HG03135 (cell line): ENCODE data around the gene PBX3.

Source experiments
- ATAC-seq: cut with Tn5 transposase; IDR thresholded peaks from one replicate; pipeline ENCODE4 v1.9.1; 2021; ENCODE audit warnings: mild to moderate bottlenecking, moderate library complexity; ENCODE audit not compliant: unreplicated experiment

PBX3 gene

DNA sequence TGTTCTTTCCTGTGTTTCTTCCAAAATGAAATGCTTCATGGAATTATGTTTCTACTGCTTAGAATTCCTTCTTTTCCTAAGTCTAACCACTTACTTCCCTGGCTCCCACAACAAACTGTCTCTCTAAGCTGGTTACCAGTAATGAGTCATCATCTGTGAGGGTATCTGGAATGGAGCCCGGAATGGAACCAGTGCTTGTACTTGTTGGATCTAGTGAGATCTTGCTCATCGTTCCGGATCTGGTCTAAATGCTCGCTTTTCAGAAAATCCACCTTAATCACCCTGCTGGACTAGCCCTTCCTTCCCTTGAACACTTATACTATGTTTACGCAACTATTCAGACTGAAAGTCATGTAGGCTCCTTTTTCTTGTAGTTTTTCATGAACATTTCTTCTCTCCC lies 184.8 kb downstream of the PBX3 start:
- no peak for ATAC-seq

DNA sequence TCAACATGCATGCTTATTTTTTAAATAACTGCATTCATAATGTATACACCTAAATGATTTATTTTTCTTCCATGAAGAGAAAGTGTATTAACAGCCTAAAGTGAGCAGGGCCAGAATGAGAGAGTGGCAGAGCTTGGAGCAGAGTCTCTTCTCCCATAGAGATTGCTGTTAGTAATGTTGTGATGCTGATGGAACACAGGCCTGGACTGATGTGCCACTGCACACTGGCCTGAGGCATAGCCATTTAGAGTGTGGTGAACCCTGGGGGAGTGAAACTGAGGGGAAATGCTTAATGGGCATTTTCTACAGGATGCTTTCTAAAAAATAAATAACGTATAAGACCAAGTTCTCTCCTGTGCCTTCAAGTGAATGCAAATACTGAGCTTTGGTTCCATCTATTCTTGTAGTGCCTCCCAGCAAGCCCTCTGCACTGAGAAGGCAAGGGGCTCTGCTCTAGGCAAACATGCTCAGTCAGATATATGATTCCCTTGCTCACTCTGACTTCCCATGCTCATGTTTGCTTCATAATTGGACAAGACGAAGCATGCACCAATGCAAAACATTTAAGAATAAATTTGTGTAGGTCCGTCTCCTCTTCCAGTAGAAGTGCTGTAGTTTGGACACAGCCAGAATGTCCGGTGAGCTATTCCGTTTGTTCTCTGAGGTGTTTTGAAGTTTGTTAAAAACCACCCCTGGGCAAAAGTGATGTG lies 185.7 kb downstream of the PBX3 start:
- no peak for ATAC-seq

DNA sequence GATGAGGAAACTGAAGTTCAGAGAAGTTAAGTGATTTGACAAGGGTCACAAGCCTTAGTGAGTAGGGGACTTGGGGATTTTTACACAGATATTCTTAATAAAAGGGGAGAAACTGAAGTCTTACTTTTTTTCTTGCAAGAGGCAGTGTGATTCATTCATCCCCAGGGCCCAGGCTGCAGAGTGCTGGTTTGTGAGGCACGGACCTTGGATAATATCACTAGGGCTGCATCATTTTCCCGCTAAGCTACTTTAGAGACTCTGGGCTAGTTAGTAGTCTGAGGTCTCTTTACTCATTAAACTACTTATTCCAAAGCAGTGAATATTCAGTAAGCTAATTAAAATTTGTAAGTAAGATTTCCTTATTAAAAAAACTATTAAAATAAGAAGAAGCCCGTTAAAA lies 195.0 kb downstream of the PBX3 start:
- no peak for ATAC-seq

DNA sequence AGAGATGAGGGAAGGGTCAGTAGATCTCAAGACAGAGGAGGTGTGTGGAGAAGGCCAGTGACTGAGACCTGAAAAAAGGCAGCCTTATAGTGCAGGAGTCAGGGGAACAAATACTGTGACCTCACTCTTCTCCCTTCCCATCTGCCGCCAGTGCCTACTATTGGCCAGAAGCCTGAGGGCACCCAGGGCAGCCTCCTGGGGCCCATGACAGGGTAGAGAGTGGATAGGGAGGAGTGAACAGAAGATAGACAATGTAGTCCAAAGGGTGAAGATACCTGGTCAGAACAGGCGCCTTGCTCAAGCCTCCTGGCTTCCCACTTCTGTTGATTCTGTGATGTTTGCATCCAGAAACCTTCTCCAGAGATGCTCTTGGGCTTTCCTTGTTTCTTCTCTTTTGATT lies 196.7 kb downstream of the PBX3 start:
- no peak for ATAC-seq

DNA sequence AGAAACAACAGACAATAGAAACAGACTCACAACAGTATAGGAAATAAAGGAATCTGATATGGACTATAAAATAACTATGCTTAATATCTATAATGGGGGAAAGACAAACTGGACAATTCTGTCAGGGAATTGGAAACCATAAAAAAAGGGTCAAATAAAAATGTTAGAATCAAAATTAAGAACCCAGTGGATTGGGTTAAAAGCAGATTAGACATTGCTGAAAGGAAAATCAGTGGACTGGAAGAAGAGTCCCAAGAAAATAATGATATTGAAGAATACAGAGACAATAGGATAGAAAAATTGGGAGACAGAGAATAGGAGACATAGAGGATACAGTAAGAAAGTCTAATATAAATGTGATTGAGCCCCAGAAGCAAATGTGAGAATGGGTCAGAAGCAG lies 199.2 kb downstream of the PBX3 start:
- ATAC-seq, result no peak

DNA sequence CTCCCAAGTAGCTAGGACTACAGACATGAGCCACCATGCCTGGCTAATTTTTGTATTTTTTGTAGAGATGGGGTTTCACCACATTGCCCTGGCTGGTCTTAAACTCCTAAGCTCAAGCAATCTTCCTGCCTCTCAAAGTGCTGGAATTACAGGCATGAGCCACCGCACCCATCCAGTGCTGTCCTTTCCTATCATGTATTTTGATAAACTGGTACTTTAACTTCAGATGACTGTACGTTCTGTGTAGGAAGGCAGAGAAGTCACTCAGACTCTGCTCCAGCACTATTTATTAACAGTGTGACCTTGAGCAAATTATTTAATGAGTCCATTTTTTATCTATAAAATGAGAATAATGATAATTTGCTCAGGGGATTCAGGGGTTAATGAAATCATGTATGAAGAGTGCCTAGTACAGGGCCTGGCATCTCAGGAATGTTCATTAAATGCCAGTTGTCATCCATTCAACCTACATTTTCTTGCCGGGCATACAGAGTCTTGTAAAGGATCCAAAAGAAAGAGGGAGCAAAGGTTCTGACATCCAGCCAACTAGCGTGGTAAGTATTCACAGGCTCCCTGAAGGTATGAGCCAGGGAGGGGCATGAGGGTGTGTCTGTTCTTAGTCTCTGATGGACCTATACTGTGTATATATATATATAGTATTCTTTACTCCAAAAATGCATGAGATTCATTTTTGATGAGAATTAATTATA lies 201.9 kb downstream of the PBX3 start:
- ATAC-seq, result no peak

DNA sequence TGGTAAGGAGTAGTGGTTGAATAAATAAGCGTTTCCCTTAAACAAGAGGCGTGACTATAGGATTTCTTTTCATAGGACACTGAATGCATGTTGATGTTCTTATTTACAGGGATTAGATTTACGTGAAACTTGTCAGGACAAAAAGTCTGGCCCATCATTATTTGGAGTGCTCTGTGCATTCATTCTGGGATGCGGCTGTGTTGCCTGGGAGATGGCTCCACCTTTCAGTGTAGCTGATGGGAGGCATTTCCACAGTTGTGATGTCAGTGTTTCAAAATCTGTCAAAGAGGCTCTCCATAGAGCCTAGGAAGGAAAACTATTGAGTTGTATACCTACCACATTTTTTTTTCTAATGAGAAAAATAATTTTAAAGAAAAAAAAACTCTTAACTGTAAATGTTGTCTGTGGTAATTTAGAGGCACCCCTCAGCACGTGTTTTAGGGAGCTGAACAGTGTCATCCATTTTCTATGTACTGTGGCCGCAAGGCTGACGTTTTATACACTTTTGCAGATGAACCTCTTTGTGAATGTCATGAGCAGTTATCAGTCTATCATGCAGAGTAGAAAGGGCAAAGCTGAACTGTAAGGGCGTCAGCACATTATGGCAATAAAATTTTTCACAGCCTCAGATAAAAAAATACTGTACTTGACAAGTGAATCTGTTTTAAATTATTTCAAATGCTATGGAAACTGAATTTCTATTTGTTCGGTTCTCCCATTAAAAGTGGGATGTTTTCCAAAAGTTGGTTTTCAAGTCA lies 202.7 kb downstream of the PBX3 start:
- ATAC-seq, result no peak

DNA sequence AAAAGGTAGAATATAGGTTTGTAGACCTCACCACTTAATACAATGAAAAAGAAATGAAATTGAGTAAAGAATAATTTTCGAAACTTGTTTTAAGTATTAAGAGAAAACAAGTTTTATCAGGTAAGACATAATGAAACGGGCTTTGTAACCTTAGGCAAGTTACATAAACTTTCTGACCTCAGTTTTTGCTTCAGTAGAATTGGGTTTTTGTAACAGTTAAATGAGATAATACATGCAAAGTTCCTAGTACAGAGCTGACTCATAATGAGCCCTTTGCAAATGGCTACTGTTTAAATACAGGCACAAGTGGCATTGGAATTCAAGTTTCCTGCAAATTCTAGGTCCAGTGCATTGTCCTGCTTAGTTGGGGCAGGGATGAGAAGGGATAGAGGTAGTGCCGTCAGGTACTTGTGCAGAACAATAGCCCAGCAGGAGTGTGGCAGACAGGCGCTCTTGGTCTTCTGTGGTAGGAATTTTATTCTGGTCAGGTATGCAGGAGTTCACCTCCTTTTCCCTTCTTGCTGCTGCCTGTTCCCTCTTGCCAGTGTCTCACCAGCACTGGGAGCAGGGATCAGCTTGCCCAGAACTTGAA lies 203.8 kb downstream of the PBX3 start:
- no peak for ATAC-seq

DNA sequence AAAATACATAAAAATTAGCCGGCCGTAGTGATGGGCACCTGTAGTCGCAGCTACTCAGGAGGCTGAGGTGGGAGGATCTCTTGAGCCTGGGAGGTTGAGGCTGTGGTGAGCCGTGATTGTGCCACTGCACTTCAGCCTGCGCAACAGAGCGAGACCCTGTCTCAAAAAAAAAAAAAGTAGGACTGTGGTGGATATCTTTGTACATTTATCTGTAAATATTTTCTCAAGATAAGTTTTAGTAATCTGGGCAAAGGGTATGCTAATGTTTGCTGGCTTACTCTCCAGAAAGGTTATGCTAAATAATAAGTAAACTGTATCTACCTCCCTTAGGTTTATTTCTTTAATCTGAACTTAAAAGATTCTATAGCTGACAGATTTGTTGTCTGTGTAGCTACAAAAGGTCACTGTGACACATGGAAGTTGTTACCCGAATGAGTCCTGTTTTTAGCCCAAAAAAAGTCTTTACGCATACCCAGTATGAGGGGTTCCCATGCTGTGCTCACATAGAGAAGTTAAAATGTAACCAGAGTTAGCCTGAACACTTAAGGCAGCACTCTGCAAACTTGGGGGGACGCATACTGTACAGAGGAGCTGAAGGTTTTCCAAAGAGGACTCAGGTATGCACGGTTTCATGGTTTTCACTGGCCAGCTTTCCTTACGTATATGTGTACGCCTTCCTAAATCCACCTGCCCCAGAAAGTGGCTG lies 206.3 kb downstream of the PBX3 start:
- ATAC-seq, result no peak

DNA sequence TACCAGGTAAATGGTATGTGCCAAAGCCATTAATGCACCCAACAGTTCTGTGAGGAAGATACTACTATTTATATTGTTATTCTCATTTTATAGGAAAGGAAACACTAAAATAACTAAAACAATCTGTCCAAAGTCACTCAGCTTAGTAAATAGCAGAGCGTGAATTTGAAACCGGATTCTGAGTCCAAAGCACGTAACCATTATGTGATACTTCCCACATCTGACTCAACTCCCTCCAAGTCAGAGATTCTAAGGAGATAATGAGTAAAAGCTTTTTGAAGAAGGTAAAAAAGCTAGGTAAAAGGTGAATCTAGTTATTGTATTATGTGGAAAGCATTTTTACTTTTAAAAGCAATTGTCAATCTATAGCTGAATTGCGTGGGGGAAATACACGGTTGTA lies 208.9 kb downstream of the PBX3 start:
- ATAC-seq, result no peak

DNA sequence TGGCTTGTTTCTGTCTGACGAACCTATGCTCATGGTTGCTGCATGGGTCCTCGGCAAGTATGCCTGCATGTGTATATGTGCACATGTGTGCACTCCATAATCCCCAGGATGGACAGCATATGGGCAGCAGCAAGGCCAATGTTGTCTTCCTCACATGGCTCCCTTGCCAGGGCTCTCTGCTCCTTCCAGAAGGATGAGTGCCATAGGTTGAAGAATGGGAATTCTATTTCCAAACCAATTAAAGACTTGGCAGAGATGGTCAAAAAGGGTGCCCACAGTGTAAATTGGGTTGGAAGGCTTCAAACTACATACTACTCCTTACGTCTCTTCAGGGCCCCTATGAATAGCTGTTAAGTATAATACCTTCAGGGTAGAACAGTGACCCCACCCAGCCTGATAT lies 212.1 kb downstream of the PBX3 start:
- no peak for ATAC-seq

DNA sequence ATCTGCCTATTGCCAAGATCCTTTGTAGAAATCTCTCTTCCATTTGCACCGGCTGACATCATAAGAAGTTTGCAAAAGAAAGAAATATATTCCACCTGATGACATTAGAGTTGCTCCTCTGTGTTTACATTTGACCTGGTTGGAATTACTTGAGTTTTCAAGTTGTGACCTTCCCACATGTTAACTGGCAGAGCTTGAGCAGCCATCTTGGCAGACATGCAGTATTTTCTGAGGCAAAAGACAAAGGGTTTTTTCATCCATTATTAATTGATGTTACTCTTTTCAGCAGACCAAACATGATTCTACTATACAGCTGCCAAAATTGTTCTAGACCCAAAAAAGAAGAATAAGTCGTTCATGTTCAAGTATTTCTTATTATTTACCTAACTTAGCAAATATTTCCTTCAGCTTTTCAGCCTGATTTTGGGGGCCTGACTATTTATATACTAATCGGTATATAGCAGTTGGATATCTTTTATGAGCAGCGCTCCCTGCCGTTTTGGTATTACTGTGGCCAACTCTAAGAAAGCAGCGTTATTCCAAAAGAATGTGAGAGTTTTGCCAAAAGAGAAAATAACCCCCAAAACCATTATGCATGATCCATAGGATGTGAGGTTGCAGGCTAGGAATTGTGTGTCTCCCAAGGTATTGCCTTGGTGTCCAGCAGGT lies 212.9 kb downstream of the PBX3 start:
- no peak for ATAC-seq

DNA sequence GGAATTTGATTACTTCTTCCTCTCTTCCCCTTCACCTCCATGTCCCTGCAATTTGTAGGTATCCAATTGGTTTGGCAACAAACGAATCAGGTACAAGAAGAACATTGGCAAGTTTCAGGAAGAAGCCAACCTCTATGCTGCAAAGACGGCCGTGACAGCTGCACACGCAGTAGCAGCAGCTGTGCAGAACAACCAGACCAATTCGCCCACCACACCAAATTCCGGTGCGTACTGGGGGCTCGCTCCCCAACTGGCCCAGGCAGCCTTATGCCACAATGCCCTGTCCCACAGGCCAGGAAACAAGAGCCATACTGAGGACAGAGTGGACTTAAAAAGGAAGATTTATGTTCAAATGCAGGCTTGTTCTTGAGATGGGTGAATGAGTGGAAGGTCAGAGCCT lies 213.5 kb downstream of the PBX3 start:
- ATAC-seq, result no peak

DNA sequence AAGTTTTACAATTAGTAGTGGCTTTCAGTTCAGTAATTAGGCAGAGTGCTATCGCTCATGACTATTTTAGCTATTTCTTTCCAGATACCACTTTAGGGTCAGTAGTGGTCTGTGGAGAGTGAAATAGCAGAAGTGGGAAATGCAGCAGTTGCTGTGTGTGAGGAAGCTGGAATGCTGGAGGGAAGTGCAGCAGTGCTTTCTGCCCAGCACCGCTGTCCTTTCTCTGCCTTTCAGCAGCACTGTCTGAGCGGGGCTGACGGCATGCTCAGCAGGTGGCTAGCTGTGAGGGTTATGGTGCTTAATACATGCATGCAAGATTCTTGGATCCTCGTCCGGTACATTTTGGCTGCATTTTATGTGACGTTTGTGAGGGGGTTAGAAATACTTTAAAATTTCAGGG lies 213.9 kb downstream of the PBX3 start:
- ATAC-seq, result no peak

DNA sequence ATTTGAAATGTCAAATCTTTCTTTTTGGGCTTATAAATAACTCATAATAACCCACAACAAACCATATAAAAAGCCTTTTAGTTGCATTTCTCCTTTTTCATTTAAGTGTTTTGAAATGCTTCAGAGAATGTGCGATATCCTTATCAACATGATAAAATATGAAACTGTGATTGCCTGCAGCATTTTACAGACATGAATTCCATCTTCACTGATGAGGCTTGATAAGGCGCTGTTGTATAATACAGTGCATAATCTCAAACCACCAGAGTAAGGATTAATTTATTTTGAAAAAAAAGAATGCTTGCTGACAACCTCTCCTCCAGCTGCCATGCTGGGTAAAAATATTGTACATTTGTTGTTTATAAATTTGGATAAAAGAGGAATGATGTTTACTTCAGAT lies 216.8 kb downstream of the PBX3 start:
- ATAC-seq, result no peak

DNA sequence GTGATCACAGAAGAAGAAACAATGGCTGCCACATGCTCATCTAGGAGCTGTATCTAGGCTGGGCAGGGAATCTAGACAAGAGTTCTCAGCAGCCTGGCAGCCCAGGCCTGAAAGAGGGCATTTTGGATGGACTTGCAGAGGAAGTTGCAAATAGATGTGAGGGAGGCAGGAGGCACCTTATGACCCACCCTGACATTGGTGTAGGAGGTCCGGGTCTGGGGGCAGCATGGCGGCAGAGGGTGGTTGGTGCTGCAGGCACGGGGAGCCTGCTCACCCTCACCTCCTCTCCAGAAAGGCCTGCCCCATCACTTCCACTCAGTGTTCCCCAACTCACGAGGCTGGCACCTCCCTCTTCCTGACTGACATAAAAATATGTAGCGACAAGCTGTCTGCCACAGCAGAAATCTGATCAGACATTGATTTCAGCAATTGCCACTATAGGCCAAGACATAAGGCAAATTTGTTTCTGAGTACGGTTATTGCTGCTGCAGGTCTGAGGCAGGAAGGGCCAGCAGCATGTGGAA lies 217.6 kb downstream of the PBX3 start:
- ATAC-seq, result no peak

DNA sequence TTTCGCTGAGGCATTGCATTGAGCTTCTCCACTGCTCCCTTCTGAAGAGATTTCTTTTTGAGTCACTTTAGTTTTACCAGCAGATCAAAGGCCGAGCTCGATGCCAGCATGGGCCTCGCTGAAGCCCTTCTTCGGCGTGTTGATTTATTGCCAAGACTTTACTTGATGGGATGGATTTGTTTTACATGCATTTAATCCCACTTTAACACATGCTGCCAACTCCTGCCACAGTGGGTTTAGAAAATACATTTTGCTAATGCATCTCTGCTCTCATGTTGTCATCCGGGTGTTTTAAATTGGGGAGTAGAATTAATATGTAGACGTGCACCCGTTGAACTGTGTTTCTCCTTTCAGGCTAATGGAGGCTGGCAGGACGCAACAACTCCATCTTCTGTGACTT lies 218.3 kb downstream of the PBX3 start:
- ATAC-seq, result no peak

DNA sequence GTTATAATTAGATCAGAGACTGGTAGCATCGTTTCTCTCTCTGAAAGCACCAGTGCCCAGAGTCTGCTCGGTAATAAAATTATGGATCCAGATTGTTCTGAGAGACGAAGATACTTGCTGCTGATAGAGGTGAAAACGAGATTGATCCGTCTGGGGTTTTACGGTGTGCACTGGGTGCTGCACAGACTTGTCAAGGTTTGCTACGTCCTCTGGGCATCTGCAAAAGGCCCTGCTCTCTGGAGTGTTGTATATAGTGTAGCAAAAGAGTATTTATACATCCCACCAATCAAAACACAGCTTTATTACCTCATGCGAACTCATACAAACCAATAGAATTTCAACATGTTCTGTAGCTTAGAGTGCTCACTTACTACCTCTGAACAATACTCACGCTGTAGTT lies 219.3 kb downstream of the PBX3 start:
- no peak for ATAC-seq

DNA sequence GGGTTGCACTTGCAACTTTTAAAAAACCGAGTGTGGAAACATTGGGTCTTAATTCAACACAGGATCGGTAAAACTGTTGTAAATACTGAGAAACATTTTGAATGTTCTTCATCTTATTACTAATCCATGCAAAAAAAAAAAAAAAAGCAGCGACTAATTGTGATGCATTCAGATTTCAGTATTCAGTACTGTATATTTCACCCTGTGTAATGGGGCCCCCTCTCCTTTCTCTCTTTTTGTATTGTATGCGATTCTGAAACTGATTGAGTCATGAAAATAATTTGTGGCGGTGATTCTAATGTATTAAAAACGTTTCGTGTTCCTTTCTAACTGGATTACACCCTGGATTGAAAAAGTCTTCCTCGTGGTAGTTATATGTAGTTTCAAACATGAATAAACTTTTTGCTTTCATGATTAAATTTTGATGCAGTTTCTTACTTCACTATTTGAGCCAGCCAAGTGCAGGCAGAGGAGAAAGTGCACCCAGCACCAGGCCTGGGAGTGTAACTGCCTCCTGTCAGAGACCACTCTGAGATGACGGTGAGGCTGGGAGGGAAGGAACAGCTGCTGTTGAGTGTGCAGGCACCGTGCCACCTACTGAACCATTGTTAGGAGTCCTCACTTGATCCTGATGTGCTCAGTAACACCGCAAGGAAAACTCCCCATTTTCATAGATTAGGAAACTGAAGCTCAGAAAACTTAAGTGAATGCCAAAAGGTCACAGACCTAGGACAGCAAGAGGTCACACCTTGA lies 220.0 kb downstream of the PBX3 start:
- ATAC-seq, result no peak
